Measurements from ENCODE around the gene PTX3.
A peak's percentile ranks its signal among the peaks of the same experiment; 100 is the strongest.

The PTX3 gene

DNA sequence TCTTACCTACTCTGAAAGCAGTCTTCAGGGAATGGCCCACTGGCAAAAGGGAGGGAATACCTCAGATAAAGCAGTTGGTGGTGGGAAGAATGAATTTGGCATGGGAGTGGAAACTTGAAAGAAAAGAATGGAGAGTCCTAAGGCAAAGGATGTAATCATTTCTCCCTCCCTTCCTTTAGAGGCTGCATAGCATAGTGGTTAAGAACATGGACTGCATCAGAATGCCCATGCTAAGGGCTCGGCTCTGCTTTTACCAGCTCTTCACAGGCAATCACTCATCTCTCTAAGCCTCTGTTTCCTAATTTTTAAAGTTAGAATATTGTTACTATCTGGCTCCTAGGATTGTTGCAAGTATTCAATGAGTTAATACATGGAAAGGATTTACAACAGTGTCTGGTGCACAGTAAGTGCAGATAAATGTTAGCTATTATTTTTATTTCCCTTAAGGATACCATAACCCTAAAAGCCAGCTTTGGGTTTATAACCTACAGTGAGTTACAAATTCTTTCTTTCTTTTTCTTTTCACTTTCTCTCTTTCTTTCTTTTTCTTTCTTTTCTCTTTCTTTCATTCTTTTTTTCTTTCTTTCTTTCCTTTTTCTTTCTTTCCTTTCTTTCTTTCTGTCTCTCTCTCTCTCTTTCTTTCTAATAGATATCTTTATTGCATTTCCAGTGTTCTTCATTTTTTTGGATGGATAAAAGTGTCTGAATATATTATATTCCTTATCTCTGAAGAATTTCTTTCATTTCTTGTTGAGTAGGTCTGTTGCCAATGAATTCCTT is 43.0 kb downstream of the PTX3 start:
- DNase-seq, result no peak

DNA sequence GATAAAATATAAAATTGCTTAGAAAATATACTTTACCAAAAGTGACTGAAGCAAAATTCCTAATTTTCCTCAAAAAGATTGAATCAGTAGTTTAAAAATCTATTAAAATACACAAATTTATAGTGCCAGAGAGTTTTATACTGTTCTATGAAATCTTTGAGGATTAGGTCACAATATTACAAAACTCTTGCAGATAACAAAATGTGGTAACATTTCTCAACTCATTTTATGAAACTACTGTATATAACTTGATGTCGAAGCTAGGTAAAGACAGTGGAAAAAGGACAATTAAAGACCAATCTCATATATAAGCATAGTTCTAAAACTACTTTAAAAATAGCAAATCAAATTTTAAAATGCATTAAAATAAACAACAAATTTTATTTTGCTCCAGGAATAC is 50.7 kb downstream of the PTX3 start:
- no peak for DNase-seq

DNA sequence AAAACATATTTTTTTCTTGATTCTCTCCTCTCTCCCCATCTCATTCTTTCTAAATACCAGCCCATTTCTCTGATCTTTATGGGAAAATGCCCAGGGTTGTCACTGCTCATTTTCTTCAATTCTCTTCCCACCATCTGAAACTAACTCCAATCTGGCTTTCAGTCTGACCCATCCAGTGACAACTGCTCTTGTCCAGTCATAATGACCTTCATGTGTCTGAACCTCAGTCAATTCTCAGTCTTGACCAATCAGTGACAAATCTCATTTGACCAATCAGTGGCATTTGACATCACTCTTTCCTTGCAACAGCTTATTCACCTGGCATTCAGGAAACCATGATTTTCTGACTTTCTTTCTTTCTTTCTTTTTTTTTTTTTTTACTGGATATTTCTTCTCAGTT is 51.5 kb downstream of the PTX3 start:
- DNase-seq, result no peak

DNA sequence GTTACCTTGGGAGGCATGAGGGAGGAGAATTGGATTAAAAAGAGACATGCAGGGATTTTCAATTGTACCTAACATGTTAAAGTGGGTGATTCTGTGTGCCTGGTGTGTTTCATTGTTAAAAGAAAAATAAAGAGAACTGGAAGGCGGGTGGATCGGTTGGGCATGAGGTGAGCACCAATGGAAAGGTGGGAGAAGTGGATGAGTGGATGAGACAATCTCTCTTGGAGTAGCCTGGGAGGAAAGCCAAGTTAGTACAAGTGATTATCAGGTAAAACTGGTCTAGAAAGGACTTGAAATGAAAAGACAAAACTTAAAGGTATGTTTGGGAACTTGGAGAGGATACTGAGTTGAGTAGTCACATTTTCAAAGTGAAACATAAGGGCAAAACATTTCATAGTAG is 54.5 kb downstream of the PTX3 start:
- DNase-seq, result peak; percentile 46
